ENCODE results near the gene IMPDH2. TPM values are rescaled to one million over a fixed set of nuclear protein-coding genes. Genes with fewer than 3 reads are reported as not detected.

Gene IMPDH2
- total RNA-seq, 6 donors from 2014 or later: 67.1 to 142 (median 97.3) TPM

DNA sequence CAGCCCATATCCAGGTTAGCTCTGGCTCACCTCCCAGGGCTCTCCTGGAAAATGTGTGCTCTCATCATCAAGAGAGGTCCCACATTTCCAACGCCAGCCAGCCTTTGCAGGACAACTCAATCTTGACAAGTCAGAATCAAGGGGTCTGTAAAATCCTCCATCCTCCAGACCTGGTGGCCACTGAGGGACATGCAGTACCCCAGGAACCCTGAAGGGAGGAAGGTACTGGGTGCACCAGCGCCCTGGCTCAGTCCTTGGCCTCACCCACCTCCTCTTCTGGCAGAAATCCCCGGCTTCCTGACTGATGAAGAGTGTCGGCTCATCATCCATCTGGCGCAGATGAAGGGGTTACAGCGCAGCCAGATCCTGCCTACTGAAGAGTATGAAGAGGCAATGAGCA, 28.0 kb downstream of the IMPDH2 start:
- Histone ChIP-seq H3K4me3 (no peak overlapping the region), H3K36me3 (peaks cover 0 to 10% (median 3%) of the 10 kb centered on the region in 4 donors), H3K4me1 (peaks cover 2 to 4% (median 3%) of the 10 kb centered on the region in 4 donors), H3K27me3 (no peaks in the 10 kb centered on the region), H3K9me3 (no peaks in the 10 kb centered on the region), H3K27ac (no peak overlapping the region)
- WGBS, 2 donors: 91 to 94% methylated on average over 5 to 6 of the region's 6 CpGs
- no peak for ATAC-seq (ENCODE audit: low FRiP score in 2 of 2)
- TF ChIP-seq, protein P1, sequence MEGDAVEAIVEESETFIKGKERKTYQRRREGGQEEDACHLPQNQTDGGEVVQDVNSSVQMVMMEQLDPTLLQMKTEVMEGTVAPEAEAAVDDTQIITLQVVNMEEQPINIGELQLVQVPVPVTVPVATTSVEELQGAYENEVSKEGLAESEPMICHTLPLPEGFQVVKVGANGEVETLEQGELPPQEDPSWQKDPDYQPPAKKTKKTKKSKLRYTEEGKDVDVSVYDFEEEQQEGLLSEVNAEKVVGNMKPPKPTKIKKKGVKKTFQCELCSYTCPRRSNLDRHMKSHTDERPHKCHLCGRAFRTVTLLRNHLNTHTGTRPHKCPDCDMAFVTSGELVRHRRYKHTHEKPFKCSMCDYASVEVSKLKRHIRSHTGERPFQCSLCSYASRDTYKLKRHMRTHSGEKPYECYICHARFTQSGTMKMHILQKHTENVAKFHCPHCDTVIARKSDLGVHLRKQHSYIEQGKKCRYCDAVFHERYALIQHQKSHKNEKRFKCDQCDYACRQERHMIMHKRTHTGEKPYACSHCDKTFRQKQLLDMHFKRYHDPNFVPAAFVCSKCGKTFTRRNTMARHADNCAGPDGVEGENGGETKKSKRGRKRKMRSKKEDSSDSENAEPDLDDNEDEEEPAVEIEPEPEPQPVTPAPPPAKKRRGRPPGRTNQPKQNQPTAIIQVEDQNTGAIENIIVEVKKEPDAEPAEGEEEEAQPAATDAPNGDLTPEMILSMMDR (IDR thresholded peaks at IDR 0.05): no peak
- no peak for TF ChIP-seq POLR2A (IDR thresholded peaks at IDR 0.05)
- no peak for TF ChIP-seq EP300 (IDR thresholded peaks at IDR 0.05)
- TF ChIP-seq POLR2AphosphoS5 (IDR thresholded peaks at IDR 0.05): no peak
- DNase-seq: no peak

DNA sequence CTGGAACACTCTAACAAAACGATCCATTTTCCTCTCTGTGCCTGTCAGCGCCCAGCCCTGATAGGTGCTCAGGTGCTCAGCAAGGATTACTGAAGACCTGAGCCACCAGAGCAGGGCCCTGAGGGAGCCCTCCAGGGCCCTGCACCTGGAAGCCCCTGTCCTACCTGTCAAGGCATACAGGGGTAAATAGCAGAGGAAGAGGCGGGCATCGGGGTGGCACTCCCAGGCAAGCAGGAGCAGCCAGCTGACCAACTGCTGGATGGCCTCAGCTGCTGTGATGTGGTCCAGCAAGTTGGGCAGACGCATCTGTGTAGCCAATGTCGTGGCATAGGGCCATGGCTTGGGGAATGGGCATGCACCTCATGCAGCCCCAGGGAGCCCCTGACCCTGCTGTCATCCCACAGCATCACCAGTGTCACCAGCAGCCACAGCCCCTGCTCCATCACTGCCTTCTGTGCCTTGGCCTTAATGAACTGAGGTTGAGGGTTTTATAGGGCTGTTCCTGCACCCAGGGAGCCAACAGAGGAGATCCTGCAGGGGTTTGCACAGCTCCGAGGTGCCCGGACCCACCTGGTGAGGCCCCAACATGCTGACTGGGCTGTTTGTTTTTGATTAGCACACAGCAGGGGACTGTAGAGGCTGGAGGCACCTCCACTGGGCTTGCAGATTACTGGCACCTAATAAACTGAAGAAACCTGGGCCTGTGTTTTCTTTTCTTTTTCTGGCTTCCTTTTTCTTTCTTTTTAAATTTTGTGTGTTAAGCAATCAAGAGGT, 29.9 kb downstream of the IMPDH2 start:
- no peak for DNase-seq
- H3K4me3 ChIP-seq: no peak overlapping the region
- no peaks in the 10 kb centered on the region for H3K4me1 ChIP-seq
- TF ChIP-seq, protein P1 (IDR thresholded peaks at IDR 0.05): no peak
- TF ChIP-seq POLR2AphosphoS5 (IDR thresholded peaks at IDR 0.05) (no peak), POLR2A (IDR thresholded peaks at IDR 0.05) (no peak), EP300 (IDR thresholded peaks at IDR 0.05) (no peak)
- no peaks in the 10 kb centered on the region for H3K27me3 ChIP-seq
- H3K36me3 ChIP-seq: peaks cover 0 to 13% (median 5%) of the 10 kb centered on the region in 4 donors
- WGBS, 2 donors: 80 to 94% methylated on average over 6 of the region's 8 CpGs
- H3K27ac ChIP-seq: no peak overlapping the region
- H3K9me3 ChIP-seq: no peaks in the 10 kb centered on the region
- no peak for ATAC-seq (ENCODE audit: low FRiP score in 2 of 2)

DNA sequence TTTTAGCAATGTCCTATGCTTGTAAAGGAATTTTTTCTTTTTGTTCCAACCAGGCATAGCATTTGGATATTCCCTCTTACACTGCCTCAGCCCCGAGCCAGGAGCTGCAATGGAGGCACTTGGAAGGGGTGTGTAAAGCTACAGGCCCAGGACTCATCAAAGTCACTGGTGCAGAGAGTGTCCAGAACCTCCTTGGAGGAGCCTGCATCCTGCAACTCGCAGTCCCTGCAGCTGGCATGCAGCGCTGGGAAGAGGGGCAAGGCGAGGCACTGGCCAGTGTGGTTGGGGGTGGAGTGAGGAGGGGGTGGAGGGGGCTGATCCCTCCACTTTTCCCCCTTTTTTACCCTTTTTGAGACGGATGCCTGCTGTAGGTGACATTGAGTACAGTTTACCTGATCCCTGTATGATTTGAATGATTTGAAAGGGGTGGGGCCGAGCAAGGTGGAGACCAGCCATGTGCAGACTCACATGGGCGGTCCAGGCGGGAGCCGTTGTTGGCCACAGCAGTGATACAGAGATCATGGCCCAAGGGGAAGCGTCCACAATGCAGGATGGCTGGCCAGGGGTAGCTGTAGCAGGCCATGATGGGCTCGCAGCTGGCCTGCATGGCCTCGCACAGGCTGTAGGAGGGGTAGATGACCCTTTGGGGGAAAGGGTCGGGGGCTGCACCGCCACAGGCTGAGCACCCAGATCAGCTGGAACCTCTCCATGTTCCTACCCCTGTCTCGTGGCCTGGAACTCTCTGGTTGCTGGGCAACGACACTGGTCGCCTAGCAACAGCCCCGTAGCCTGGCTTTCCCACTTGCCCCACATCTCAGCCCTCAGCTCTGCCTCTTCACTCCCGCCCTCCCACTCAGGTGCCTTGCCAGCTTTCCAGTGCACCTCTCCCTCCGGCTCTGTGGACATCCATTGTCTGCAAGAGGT, 31.2 kb downstream of the IMPDH2 start:
- no peak for DNase-seq
- Histone ChIP-seq H3K9me3 (no peaks in the 10 kb centered on the region), H3K4me1 (peaks cover 0 to 2% (median 0%) of the 10 kb centered on the region in 4 donors), H3K4me3 (no peak overlapping the region), H3K27me3 (no peaks in the 10 kb centered on the region), H3K36me3 (peaks cover 0 to 13% (median 5%) of the 10 kb centered on the region in 4 donors), H3K27ac (no peak overlapping the region)
- WGBS, 2 donors: 90 to 93% methylated on average over 14 to 20 of the region's 20 CpGs
- no peak for ATAC-seq (ENCODE audit: low FRiP score in 2 of 2)
- TF ChIP-seq EP300 (IDR thresholded peaks at IDR 0.05) (no peak), POLR2A (IDR thresholded peaks at IDR 0.05) (no peak), POLR2AphosphoS5 (IDR thresholded peaks at IDR 0.05) (no peak)
- TF ChIP-seq, protein P1 (IDR thresholded peaks at IDR 0.05): no peak

DNA sequence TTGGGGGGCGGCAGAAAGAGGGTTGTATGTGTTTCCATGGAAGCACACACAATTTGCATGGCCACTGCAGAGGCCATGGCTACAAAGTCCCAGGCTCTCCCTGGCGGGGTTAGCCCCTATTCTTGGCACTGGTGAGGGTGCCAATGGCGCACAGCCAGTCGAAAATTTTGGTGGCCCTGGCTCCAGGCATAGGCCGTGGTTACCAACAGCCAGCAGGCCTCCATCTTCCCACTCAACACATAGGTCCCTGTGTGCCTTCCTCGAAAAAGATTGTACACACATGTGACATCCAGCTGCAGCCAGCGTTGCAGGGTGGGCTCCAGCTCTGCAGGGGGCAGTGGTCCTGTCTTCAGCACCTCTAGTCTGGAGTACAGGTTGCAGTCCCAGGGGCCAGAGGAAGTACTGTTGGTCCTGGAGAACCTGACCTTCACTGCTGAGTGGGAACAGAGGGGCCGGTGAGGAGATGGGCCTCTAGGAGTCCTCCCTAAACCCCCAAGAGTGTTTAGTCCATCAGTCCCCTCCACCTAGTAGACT, 32.0 kb downstream of the IMPDH2 start:
- Histone ChIP-seq H3K36me3 (peaks cover 0 to 13% (median 5%) of the 10 kb centered on the region in 4 donors), H3K4me1 (peaks cover 0 to 2% (median 2%) of the 10 kb centered on the region in 4 donors), H3K27me3 (no peaks in the 10 kb centered on the region), H3K4me3 (no peak overlapping the region), H3K9me3 (no peaks in the 10 kb centered on the region), H3K27ac (no peak overlapping the region)
- ATAC-seq (ENCODE audit: low FRiP score in 2 of 2) (no peak), DNase-seq (no peak)
- 90 to 100% methylated on average over 2 to 8 of the region's 8 CpGs for WGBS, 2 donors
- TF ChIP-seq POLR2A (IDR thresholded peaks at IDR 0.05) (no peak), POLR2AphosphoS5 (IDR thresholded peaks at IDR 0.05) (no peak), EP300 (IDR thresholded peaks at IDR 0.05) (no peak)
- TF ChIP-seq, protein P1 (IDR thresholded peaks at IDR 0.05): no peak
